B cell (primary cell): Measurements from ENCODE around the gene SPART. TPM values are rescaled to one million over a fixed set of nuclear protein-coding genes. Genes with fewer than 3 reads are reported as not detected.

Experiments used
- ATAC-seq: fragments of 200-7000 bp; cut with Tn5 transposase; one replicate; pipeline ENCODE4 v1.10.0; 2021; ENCODE audit warnings: low read depth, mild to moderate bottlenecking, moderate number of reproducible peaks, moderate library complexity
- CTCF ChIA-PET: fragments of 350-600 bp; sonication (Branson Sonifier 250); formaldehyde crosslinking; loops from one replicate; lab custom pipeline; 2021; ENCODE audit warnings: antibody characterized with exemption, inconsistent platforms; lab: Charles Lee
- POLR2A ChIA-PET: fragments of 350-600 bp; sonication (Branson Sonifier 250); formaldehyde crosslinking; loops from one replicate; lab custom pipeline; 2021; ENCODE audit warnings: antibody characterized with exemption; lab: Charles Lee
- DNase-seq: peaks from one replicate; pipeline ENCODE4 v3.0.0; 2013
- H2AFZ ChIP-seq: 2 replicates; pipeline ENCODE4 v1.6.1; 2012; ENCODE audit warnings: mild to moderate bottlenecking, low read depth, low read length; ENCODE audit not compliant: insufficient read depth, poor library complexity, severe bottlenecking
- H3K27ac ChIP-seq, 2 donors: 1 replicate in 1 of 2; 2 replicates in 1 of 2; pipeline ENCODE4 v1.5.1; 2012 to 2013; ENCODE audit warnings: low read length in 2 of 2, mild to moderate bottlenecking in 2 of 2, moderate library complexity in 1 of 2
- H3K27me3 ChIP-seq, 4 experiments: fragments of 200-600 bp in 1 of 4; sonication (generic) in 1 of 4; replicated peaks in 1 of 4; 1 replicate in 2 of 4; 2 replicates in 2 of 4; pipeline versions ENCODE4 v1.6.1 to v1.7.0; 2013 to 2016; ENCODE audit warnings: low read length in 3 of 4, mild to moderate bottlenecking in 2 of 4, mixed read lengths in 1 of 4, moderate library complexity in 1 of 4; ENCODE audit not compliant: insufficient read depth in 4 of 4, control insufficient read depth in 3 of 4; ENCODE audit errors: control extremely low read depth in 1 of 4
- H3K36me3 ChIP-seq, 2 experiments: replicated peaks in 1 of 2; 1 replicate in 1 of 2; 2 replicates in 1 of 2; pipeline versions ENCODE4 v1.6.1 to v1.7.1; 2013; ENCODE audit warnings: low read length in 1 of 2; ENCODE audit not compliant: insufficient read depth in 2 of 2, control insufficient read depth in 1 of 2; ENCODE audit errors: control extremely low read depth in 1 of 2, extremely low read depth in 1 of 2
- H3K4me1 ChIP-seq, 2 donors: fragments of 200-600 bp in 1 of 2; sonication (generic) in 1 of 2; 1 replicate in 1 of 2; 2 replicates in 1 of 2; pipeline versions ENCODE4 v1.5.1 to v1.6.1; 2013 to 2017; ENCODE audit warnings: low read length in 2 of 2; ENCODE audit not compliant: control insufficient read depth in 2 of 2, insufficient read depth in 2 of 2
- H3K4me2 ChIP-seq: replicated peaks from 2 replicates; pipeline ENCODE3; 2012; ENCODE audit warnings: mild to moderate bottlenecking, low read depth, low read length; ENCODE audit not compliant: poor library complexity, severe bottlenecking
- H3K4me3 ChIP-seq, 5 experiments: fragments of 200-600 bp in 1 of 5; sonication (generic) in 1 of 5; 1 replicate in 3 of 5; 2 replicates in 2 of 5; pipeline versions ENCODE4 v1.5.1 to v1.7.0; 2011 to 2016; ENCODE audit warnings: low read length in 4 of 5, mild to moderate bottlenecking in 4 of 5, low read depth in 2 of 5, control low read depth in 1 of 5, moderate library complexity in 1 of 5; ENCODE audit not compliant: insufficient read depth in 1 of 5; ENCODE audit errors: control extremely low read depth in 1 of 5, extremely low read depth in 1 of 5
- H3K79me2 ChIP-seq: fragments of 200-600 bp; sonication (generic); one replicate; pipeline ENCODE4 v1.6.0; 2016; ENCODE audit warnings: low read length; ENCODE audit not compliant: control insufficient read depth, insufficient read depth
- H3K9ac ChIP-seq: fragments of 200-600 bp; sonication (generic); 2 replicates; pipeline ENCODE4 v1.6.1; 2017; ENCODE audit warnings: mild to moderate bottlenecking, low read length, moderate library complexity
- H3K9me3 ChIP-seq, 3 donors: one replicate each; pipeline versions ENCODE4 v1.6.1 to v1.7.1; 2013; ENCODE audit warnings: low read length in 2 of 3; ENCODE audit not compliant: control insufficient read depth in 2 of 3, insufficient read depth in 1 of 3; ENCODE audit errors: control extremely low read depth in 1 of 3
- H4K20me1 ChIP-seq: 2 replicates; pipeline ENCODE4 v1.6.0; 2012; ENCODE audit warnings: mild to moderate bottlenecking, low read length; ENCODE audit not compliant: insufficient read depth, control insufficient read depth, poor library complexity, severe bottlenecking
- H3K27ac Mint-ChIP-seq: one replicate; pipeline ENCODE4 v1.8.0; 2021; ENCODE audit warnings: mixed read lengths
- H3K27me3 Mint-ChIP-seq: one replicate; pipeline ENCODE4 v1.8.0; 2021; ENCODE audit warnings: mixed read lengths
- H3K4me1 Mint-ChIP-seq: one replicate; pipeline ENCODE4 v1.8.0; 2021; ENCODE audit warnings: mixed read lengths
- H3K4me3 Mint-ChIP-seq: one replicate; pipeline ENCODE4 v1.8.0; 2021; ENCODE audit warnings: mixed read lengths
- H3K9me3 Mint-ChIP-seq: one replicate; pipeline ENCODE4 v1.8.0; 2022; ENCODE audit warnings: mixed read lengths; ENCODE audit not compliant: insufficient read depth
- EZH2 ChIP-seq: IDR thresholded peaks from 2 replicates; pipeline ENCODE4 v1.6.1; 2012; ENCODE audit warnings: borderline replicate concordance, low read depth, mild to moderate bottlenecking, moderate library complexity, low read length; ENCODE audit not compliant: insufficient read depth, poor library complexity, severe bottlenecking
- WGBS: methylation state at CpG from one replicate; pipeline ENCODE4 v1.1.5; 2013; ENCODE audit warnings: missing lambda C conversion rate; ENCODE audit not compliant: insufficient coverage; 5-methylcytosine and 5-hydroxymethylcytosine counted together
- intact Hi-C: fragments of 100-400 bp; cut with micrococcal nuclease; formaldehyde crosslinking; loops from one replicate; pipeline ENCODE4 v1.10.0; 2022
- polyA plus RNA-seq: library from polyadenylated mRNA; depleted of rRNA; stranded (reverse); fragments of >200 nt; gene quantifications from 2 replicates; pipeline ENCODE4 v1.2.3, GENCODE V29; 2012
- total RNA-seq, 2 donors: library from RNA; stranded (reverse); fragments of 120-200 nt in 1 of 2; gene quantifications; 1 replicate in 1 of 2; 2 replicates in 1 of 2; pipeline versions ENCODE4 v1.2.3 to v1.2.4, GENCODE V29; 2013 to 2022
- TF ChIP-seq, protein P1 (sequence below): fragments of 200-600 bp; IDR thresholded peaks from one replicate; pipeline ENCODE4 v1.8.0; 2022; ENCODE audit warnings: antibody characterized with exemption, mild to moderate bottlenecking

Gene SPART
- total and polyA plus RNA-seq, 2 donors (not counting 1 experiment from before 2014, with no cell fraction given): 10.1 to 20.8 TPM

DNA sequence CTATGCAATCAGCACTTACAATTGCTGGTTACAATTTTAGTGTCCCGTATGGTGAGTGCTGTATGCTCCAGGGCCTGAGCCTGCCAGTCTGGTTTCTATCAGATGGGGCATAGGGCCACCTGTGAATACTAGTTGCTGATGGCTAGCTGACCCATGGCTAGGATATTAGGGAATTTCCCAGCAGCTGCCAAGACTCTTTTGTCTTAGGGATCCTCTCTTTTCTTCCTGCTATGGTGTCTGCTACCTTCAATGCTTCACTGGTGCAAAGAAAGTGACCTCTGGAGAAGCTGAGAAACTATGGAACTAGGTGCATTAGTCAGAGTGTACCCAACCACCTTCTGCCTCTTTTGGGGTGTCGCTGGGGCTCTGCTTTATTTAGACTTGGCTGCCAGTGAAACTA is 60.2 kb downstream of the SPART start:
- Histone ChIP-seq H4K20me1 (no peaks in the 10 kb centered on the region), H3K9me3 (peaks cover 0 to 4% (median 0%) of the 10 kb centered on the region in 3 donors), H2AFZ (no peak overlapping the region), H3K79me2 (no peaks in the 10 kb centered on the region), H3K4me3 (no peak overlapping the region), H3K4me2 (no peak overlapping the region), H3K4me1 (no peaks in the 10 kb centered on the region), H3K27me3 (no peaks in the 10 kb centered on the region), H3K36me3 (no peaks in the 10 kb centered on the region), H3K9ac (no peak overlapping the region), H3K27ac (no peak overlapping the region)
- CTCF ChIA-PET: no interaction called here
- WGBS: 92% methylated on average over 2 of the region's 2 CpGs
- no peak for DNase-seq
- intact Hi-C loops: no loop called here
- Mint-ChIP-seq H3K9me3 (no peaks in the 10 kb centered on the region), H3K4me3 (no peak overlapping the region), H3K27ac (no peak overlapping the region), H3K4me1 (no peaks in the 10 kb centered on the region), H3K27me3 (no peaks in the 10 kb centered on the region)
- POLR2A ChIA-PET: no interaction called here
- no peak for ATAC-seq
- TF ChIP-seq, protein P1, sequence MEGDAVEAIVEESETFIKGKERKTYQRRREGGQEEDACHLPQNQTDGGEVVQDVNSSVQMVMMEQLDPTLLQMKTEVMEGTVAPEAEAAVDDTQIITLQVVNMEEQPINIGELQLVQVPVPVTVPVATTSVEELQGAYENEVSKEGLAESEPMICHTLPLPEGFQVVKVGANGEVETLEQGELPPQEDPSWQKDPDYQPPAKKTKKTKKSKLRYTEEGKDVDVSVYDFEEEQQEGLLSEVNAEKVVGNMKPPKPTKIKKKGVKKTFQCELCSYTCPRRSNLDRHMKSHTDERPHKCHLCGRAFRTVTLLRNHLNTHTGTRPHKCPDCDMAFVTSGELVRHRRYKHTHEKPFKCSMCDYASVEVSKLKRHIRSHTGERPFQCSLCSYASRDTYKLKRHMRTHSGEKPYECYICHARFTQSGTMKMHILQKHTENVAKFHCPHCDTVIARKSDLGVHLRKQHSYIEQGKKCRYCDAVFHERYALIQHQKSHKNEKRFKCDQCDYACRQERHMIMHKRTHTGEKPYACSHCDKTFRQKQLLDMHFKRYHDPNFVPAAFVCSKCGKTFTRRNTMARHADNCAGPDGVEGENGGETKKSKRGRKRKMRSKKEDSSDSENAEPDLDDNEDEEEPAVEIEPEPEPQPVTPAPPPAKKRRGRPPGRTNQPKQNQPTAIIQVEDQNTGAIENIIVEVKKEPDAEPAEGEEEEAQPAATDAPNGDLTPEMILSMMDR: no peak
- TF ChIP-seq EZH2: no peak

GRCh38 chr13:36282821-36283432 is 63.3 kb downstream of the SPART start:
- Mint-ChIP-seq H3K4me1 (no peaks in the 10 kb centered on the region), H3K9me3 (no peaks in the 10 kb centered on the region), H3K27me3 (no peaks in the 10 kb centered on the region), H3K4me3 (no peak overlapping the region), H3K27ac (no peak overlapping the region)
- H4K20me1 ChIP-seq: no peaks in the 10 kb centered on the region
- no peaks in the 10 kb centered on the region for H3K27me3 ChIP-seq
- no peak overlapping the region for H3K27ac ChIP-seq
- WGBS: 100% methylated on average over 2 of the region's 6 CpGs
- ATAC-seq (no peak), DNase-seq (peak; percentile 33)
- peaks cover 0 to 1% (median 0%) of the 10 kb centered on the region in 3 donors for H3K9me3 ChIP-seq
- H3K4me2 ChIP-seq: no peak overlapping the region
- H3K4me1 ChIP-seq: no peaks in the 10 kb centered on the region
- intact Hi-C loops: loop anchor here (2.0 kb wide), 1 partner anchor 698 kb away; no protein-coding TSS in a partner anchor
- H3K4me3 ChIP-seq: no peak overlapping the region
- CTCF ChIA-PET: interaction anchor here (0.8 to 2.4 kb wide), 12 partner anchors 9 to 700 kb away, joined by 3 to 13 read pairs (median 4); no protein-coding TSS in a partner anchor
- no peaks in the 10 kb centered on the region for H3K36me3 ChIP-seq
- TF ChIP-seq EZH2: no peak
- TF ChIP-seq, protein P1: peak; percentile 81
- no peak overlapping the region for H3K9ac ChIP-seq
- H3K79me2 ChIP-seq: no peaks in the 10 kb centered on the region
- POLR2A ChIA-PET: no interaction called here
- H2AFZ ChIP-seq: no peak overlapping the region
